ES-I3 (cell line): ENCODE data around the gene PTPN14.

Experiments used
- H3K36me3 ChIP-seq: 2 replicates; pipeline ENCODE4 v1.6.1; 2013; ENCODE audit warnings: mild to moderate bottlenecking, low read length, control low read depth, moderate library complexity; ENCODE audit not compliant: insufficient read depth
- H3K4me1 ChIP-seq: 2 replicates; pipeline ENCODE4 v1.6.1; 2013; ENCODE audit warnings: mild to moderate bottlenecking, control low read depth, low read length; ENCODE audit not compliant: insufficient read depth
- H3K9ac ChIP-seq: 2 replicates; pipeline ENCODE4 v1.6.1; 2013; ENCODE audit warnings: low read depth, mild to moderate bottlenecking, low read length, moderate library complexity
- H3K9me3 ChIP-seq: 2 replicates; pipeline ENCODE4 v1.6.1; 2013; ENCODE audit warnings: mild to moderate bottlenecking, low read length, moderate library complexity; ENCODE audit not compliant: control insufficient read depth, insufficient read depth

The PTPN14 gene

GRCh38 chr1:214474467-214474866 lies 76.9 kb downstream of the PTPN14 start:
- H3K4me1 ChIP-seq = peaks cover 64% of the 10 kb centered on the region

GRCh38 chr1:214473862-214474261 lies 77.5 kb downstream of the PTPN14 start:
- H3K9me3 ChIP-seq = no peaks in the 10 kb centered on the region
- no peak overlapping the region for H3K9ac ChIP-seq
- H3K4me1 ChIP-seq = peaks cover 64% of the 10 kb centered on the region
- H3K36me3 ChIP-seq = no peaks in the 10 kb centered on the region

More at GRCh38 chr1:214474467-214474866, 76.9 kb downstream of the PTPN14 start:
- Histone ChIP-seq H3K36me3 (no peaks in the 10 kb centered on the region), H3K9me3 (no peaks in the 10 kb centered on the region), H3K9ac (no peak overlapping the region)

- Histone ChIP-seq H3K4me1 (peaks cover 64% of the 10 kb centered on the region), H3K9me3 (no peaks in the 10 kb centered on the region), H3K9ac (no peak overlapping the region), H3K36me3 (no peaks in the 10 kb centered on the region)
Observed at GRCh38 chr1:214473387-214473786, 78.0 kb downstream of the PTPN14 start.

GRCh38 chr1:214472364-214472763 lies 79.0 kb downstream of the PTPN14 start:
- no peaks in the 10 kb centered on the region for H3K36me3 ChIP-seq
- H3K4me1 ChIP-seq = peaks cover 56% of the 10 kb centered on the region
- H3K9me3 ChIP-seq = no peaks in the 10 kb centered on the region
- H3K9ac ChIP-seq = no peak overlapping the region

GRCh38 chr1:214471458-214471857 lies 79.9 kb downstream of the PTPN14 start:
- peaks cover 52% of the 10 kb centered on the region for H3K4me1 ChIP-seq
- H3K9ac ChIP-seq = no peak overlapping the region
- H3K36me3 ChIP-seq = no peaks in the 10 kb centered on the region
- H3K9me3 ChIP-seq = no peaks in the 10 kb centered on the region

GRCh38 chr1:214470132-214470531 lies 81.3 kb downstream of the PTPN14 start:
- peaks cover 40% of the 10 kb centered on the region for H3K4me1 ChIP-seq
- no peaks in the 10 kb centered on the region for H3K36me3 ChIP-seq
- no peaks in the 10 kb centered on the region for H3K9me3 ChIP-seq
- H3K9ac ChIP-seq = no peak overlapping the region

- Histone ChIP-seq H3K9me3 (no peaks in the 10 kb centered on the region), H3K36me3 (no peaks in the 10 kb centered on the region), H3K9ac (no peak overlapping the region), H3K4me1 (peaks cover 32% of the 10 kb centered on the region)
Observed at GRCh38 chr1:214469290-214469689, 82.1 kb downstream of the PTPN14 start.

- H3K4me1 ChIP-seq = peaks cover 20% of the 10 kb centered on the region
- H3K9ac ChIP-seq = no peak overlapping the region; the same call in 1 of the 2 replicates
Observed at GRCh38 chr1:214467078-214467585, 84.3 kb downstream of the PTPN14 start.

GRCh38 chr1:214466403-214467077 lies 84.9 kb downstream of the PTPN14 start:
- Histone ChIP-seq H3K36me3 (peaks cover 2% of the 10 kb centered on the region; the same call in 1 of the 2 replicates), H3K9ac (no peak overlapping the region), H3K4me1 (peaks cover 17% of the 10 kb centered on the region), H3K9me3 (no peaks in the 10 kb centered on the region)

More at GRCh38 chr1:214467078-214467585, 84.3 kb downstream of the PTPN14 start:
- Histone ChIP-seq H3K9me3 (no peaks in the 10 kb centered on the region), H3K36me3 (peaks cover under 1% of the 10 kb centered on the region; the same call in 1 of the 2 replicates)

- Histone ChIP-seq H3K4me1 (peaks cover 23% of the 10 kb centered on the region), H3K9me3 (no peaks in the 10 kb centered on the region), H3K36me3 (peaks cover 2% of the 10 kb centered on the region; the same call in 1 of the 2 replicates), H3K9ac (no peak overlapping the region)
Observed at GRCh38 chr1:214464445-214465287, 86.7 kb downstream of the PTPN14 start.

GRCh38 chr1:214463596-214463995 lies 87.8 kb downstream of the PTPN14 start:
- H3K9me3 ChIP-seq = no peaks in the 10 kb centered on the region
- peaks cover 2% of the 10 kb centered on the region; the same call in 1 of the 2 replicates for H3K36me3 ChIP-seq

GRCh38 chr1:214462882-214463281 lies 88.5 kb downstream of the PTPN14 start:
- Histone ChIP-seq H3K4me1 (peaks cover 23% of the 10 kb centered on the region), H3K9me3 (no peaks in the 10 kb centered on the region), H3K36me3 (peaks cover 2% of the 10 kb centered on the region; the same call in 1 of the 2 replicates), H3K9ac (no peak overlapping the region)

More at GRCh38 chr1:214463596-214463995, 87.8 kb downstream of the PTPN14 start:
- H3K4me1 ChIP-seq = peaks cover 23% of the 10 kb centered on the region
- no peak overlapping the region for H3K9ac ChIP-seq

- Histone ChIP-seq H3K9ac (no peak overlapping the region), H3K36me3 (peaks cover 2% of the 10 kb centered on the region; the same call in 1 of the 2 replicates), H3K4me1 (peaks cover 26% of the 10 kb centered on the region), H3K9me3 (no peaks in the 10 kb centered on the region)
Observed at GRCh38 chr1:214461305-214461704, 90.1 kb downstream of the PTPN14 start.

- Histone ChIP-seq H3K36me3 (peaks cover 2% of the 10 kb centered on the region; the same call in 1 of the 2 replicates), H3K9ac (no peak overlapping the region), H3K9me3 (no peaks in the 10 kb centered on the region), H3K4me1 (peaks cover 29% of the 10 kb centered on the region)
Observed at GRCh38 chr1:214460304-214460916, 91.0 kb downstream of the PTPN14 start.
